Measurements from ENCODE around the gene BET1.

BET1 gene

DNA sequence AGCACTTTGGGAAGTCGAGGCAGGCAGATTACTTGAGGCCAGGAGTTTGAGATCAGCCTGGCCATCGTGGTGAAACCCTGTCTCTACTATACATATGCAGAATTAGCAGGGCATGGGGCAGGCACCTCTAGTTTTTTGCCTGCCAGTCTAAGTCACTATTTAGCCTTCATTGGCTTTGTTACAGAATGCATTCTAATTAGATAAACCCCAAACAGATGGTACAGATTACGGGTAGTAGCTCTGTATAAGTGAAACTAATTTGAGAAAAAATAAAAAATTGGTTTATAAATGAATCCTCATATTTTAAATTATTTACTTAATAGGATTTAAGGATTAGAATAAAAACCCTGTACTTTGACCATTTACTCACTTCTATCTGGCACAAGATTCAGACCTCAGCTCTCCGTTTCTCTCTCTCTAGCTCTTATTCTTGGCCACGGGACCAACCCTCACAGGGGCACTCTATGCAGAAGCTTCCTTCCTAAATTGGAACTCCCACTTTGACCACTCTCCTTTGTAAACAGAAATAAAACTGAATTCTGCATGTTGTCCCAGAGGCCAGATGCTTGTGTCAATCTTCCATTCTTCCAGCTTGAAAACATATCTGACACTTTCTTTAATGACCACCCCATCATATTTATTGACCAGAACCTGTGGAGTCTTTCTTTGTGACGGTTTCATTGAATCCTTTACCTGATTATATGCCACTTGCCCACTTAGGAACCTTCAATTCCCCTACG lies 26.8 kb downstream of the BET1 start:
- no peaks in the 10 kb centered on the region for H3K36me3 ChIP-seq
- no peaks in the 10 kb centered on the region for H3K4me1 ChIP-seq
- no peak overlapping the region for H3K9ac ChIP-seq
- no peak for TF ChIP-seq Cebpa-rat (IDR thresholded peaks at IDR 0.05)
- no peak overlapping the region for H3K27ac ChIP-seq
- no peak overlapping the region for H3K4me3 ChIP-seq
- no peaks in the 10 kb centered on the region for H3K9me3 ChIP-seq (replicated peaks in 1 of 11)
- no peak overlapping the region for H3K4me2 ChIP-seq
- H3K27me3 ChIP-seq, result no peaks in the 10 kb centered on the region
- H4K20me1 ChIP-seq, result no peaks in the 10 kb centered on the region

DNA sequence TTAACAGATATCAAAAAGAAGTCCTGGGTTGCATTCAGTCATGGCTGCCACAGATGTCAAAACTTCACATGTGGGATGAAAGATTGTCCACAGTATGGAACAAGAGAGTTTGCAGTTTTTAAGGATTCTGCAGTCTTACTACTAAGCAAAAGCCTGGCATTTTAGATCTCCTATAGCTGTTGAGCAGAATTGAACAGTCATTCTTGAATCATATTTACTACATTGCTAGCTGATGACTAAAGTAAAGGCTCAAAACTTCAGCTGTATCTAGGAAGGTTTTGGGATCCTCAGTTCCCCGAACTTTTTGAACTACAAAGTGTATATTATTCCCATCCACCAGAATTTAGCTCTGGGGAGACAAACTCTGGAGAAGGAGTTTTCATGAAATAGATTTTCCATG lies 31.0 kb downstream of the BET1 start:
- no peaks in the 10 kb centered on the region for H4K20me1 ChIP-seq
- no peak overlapping the region for H3K4me2 ChIP-seq

DNA sequence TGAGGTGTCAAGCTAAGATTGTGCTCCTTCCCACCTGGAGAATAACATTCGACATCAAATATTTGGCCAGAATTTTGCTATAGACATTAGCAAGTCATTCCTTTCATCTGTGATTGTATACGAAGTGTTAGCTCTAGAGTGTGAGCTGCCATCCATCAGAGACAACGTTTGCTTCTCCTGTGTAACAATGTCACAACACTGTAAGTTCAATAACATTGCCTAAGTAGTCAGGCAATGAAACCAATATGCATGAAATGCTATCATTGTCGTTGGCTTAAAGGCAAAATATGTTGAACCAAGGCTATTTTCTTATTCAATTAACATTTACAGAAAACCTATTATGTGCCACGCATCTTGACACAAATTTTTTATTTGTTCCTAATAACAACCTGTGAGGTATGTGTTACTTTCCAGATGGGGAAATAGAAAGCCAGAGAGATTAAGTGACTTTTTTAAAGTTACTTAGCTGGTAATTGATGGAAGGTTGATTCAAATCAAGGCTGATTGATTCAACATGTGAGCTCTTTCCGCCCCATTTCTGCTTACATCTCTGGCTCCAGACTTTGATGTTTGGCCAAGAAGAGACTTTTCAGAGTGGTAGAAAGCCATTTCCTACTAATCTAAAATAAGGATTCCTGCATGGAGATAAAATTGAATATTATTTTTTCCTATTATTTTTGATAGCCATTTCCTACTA lies 32.0 kb downstream of the BET1 start:
- no peaks in the 10 kb centered on the region for H3K9me3 ChIP-seq (replicated peaks in 1 of 11)
- H3K4me2 ChIP-seq, result no peak overlapping the region
- H3K4me3 ChIP-seq, result no peak overlapping the region
- H3K36me3 ChIP-seq, result no peaks in the 10 kb centered on the region
- H3K4me1 ChIP-seq, result no peaks in the 10 kb centered on the region
- H4K20me1 ChIP-seq, result no peaks in the 10 kb centered on the region
- no peak for TF ChIP-seq Cebpa-rat (IDR thresholded peaks at IDR 0.05)
- H3K9ac ChIP-seq, result no peak overlapping the region
- H3K27ac ChIP-seq, result no peak overlapping the region
- no peaks in the 10 kb centered on the region for H3K27me3 ChIP-seq

More for the DNA sequence above, 31.0 kb downstream of the BET1 start:
- TF ChIP-seq Cebpa-rat (IDR thresholded peaks at IDR 0.05), result no peak
- Histone ChIP-seq H3K4me1 (no peaks in the 10 kb centered on the region), H3K9me3 (replicated peaks in 1 of 11) (no peaks in the 10 kb centered on the region), H3K27me3 (no peaks in the 10 kb centered on the region), H3K4me3 (no peak overlapping the region), H3K9ac (no peak overlapping the region), H3K36me3 (no peaks in the 10 kb centered on the region), H3K27ac (no peak overlapping the region)

DNA sequence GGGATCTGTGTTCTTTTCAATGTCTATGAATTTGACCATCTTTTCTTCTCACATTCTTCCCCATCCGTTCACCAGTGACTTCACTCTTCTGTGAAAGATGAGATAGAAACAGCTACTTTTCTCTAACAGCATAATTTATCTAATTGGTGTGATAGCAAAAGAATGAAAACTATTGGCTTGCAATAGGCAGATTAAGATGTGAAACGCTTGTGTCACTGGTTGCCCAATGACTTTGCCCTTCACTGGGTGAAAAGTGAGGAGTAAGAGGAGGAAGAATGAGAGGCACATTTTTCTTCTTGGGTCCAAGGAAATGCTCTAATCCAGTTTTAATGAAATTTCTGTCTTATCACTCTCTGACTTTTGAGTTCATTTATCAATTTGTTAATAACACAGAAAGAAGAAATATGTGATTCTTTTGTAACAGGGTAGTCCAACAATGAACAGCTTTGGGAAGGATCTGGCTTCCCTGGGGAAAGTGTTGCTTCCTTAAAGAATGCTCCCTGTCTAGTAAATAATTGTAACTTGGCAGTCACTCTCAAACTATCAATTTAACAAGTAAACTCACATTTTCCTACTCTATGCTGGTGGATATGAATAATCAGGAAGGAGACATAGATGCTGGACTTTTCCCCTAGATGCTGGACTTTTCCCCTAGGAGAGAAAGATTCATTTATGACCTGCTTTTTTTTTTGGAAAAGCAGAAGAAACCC lies 35.1 kb downstream of the BET1 start:
- H3K4me2 ChIP-seq, result no peak overlapping the region
- no peak overlapping the region for H3K4me3 ChIP-seq
- no peaks in the 10 kb centered on the region for H3K36me3 ChIP-seq
- no peaks in the 10 kb centered on the region for H3K4me1 ChIP-seq
- no peak overlapping the region for H3K9ac ChIP-seq
- no peak for TF ChIP-seq Cebpa-rat (IDR thresholded peaks at IDR 0.05)
- H3K27me3 ChIP-seq, result no peaks in the 10 kb centered on the region
- no peaks in the 10 kb centered on the region for H3K9me3 ChIP-seq (replicated peaks in 1 of 11)
- no peaks in the 10 kb centered on the region for H4K20me1 ChIP-seq
- no peak overlapping the region for H3K27ac ChIP-seq

DNA sequence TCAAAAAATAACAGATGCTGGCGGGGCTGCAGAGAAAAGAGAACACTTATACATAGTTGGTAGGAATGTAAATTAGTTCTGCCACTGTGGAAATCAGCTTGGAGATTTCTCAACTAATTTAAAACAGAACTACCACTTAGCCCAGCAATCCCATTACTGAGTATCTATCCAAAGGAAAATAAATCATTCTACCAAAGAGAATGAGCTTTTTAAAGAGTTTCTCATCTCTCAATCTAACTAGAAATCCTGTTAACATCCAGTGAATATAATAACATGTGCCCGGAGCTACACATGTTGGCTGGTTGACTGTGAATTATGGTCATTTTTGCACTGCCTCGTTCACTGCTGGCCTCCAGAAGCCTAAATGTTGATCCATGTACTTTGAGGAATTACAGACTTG lies 39.3 kb downstream of the BET1 start:
- no peaks in the 10 kb centered on the region for H3K36me3 ChIP-seq
- no peak overlapping the region for H3K9ac ChIP-seq
- no peak for TF ChIP-seq Cebpa-rat (IDR thresholded peaks at IDR 0.05)
- no peaks in the 10 kb centered on the region for H3K4me1 ChIP-seq
- no peak overlapping the region for H3K27ac ChIP-seq
- no peak overlapping the region for H3K4me3 ChIP-seq
- no peak overlapping the region for H3K4me2 ChIP-seq
- no peaks in the 10 kb centered on the region for H3K27me3 ChIP-seq
- no peaks in the 10 kb centered on the region for H4K20me1 ChIP-seq
- no peaks in the 10 kb centered on the region for H3K9me3 ChIP-seq (replicated peaks in 1 of 11)

DNA sequence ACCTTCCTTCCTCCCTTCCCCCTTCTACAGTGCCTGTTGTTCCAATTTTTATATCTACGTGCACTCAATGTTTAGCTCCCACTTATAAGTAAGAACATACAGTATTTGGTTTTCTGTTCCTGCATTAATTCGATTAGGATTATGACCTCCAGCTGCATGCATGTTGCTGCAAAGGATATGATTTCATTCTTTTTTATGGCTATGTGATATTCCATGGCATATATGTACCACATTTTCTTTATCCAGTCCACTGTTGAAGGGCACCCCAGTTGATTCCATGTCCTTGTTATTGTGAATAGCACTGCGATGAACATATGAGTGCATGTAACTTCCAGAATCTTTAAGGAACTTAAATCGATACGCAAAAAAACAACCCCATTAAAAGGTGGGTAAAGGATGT lies 39.9 kb downstream of the BET1 start:
- Histone ChIP-seq H3K36me3 (no peaks in the 10 kb centered on the region), H3K4me3 (no peak overlapping the region), H4K20me1 (no peaks in the 10 kb centered on the region), H3K4me2 (no peak overlapping the region), H3K27ac (no peak overlapping the region), H3K9ac (no peak overlapping the region), H3K27me3 (no peaks in the 10 kb centered on the region), H3K9me3 (replicated peaks in 1 of 11) (no peaks in the 10 kb centered on the region), H3K4me1 (no peaks in the 10 kb centered on the region)
- TF ChIP-seq Cebpa-rat (IDR thresholded peaks at IDR 0.05), result no peak

DNA sequence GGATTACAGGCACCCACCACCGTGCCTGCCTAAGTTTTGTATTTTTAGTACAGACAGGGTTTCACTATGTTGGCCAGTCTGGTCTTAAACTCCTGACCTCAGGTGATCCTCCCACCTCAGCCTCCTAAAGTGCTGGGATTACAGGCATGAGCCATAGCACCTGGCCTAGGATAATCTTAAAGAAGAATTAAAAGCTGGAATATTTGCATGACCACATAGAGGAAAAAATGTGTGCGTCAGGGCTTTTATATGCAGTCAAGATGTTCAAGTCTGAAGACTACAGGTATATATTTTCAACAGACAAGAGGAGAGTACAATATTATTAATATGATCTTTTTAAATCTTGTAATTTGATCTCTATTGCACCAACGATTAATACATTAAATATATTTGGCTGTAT lies 43.2 kb downstream of the BET1 start:
- Histone ChIP-seq H3K27ac (no peak overlapping the region), H3K9ac (no peak overlapping the region), H3K4me3 (no peak overlapping the region), H3K4me2 (no peak overlapping the region), H3K9me3 (replicated peaks in 1 of 11) (no peaks in the 10 kb centered on the region), H3K4me1 (0 out of 20 replicates have a peak, but pooled peaks cover 0 to 5% (median 0%) of the 10 kb centered on the region in 10 experiments), H3K27me3 (no peaks in the 10 kb centered on the region), H3K36me3 (no peaks in the 10 kb centered on the region), H4K20me1 (no peaks in the 10 kb centered on the region)
- TF ChIP-seq Cebpa-rat (IDR thresholded peaks at IDR 0.05), result no peak

DNA sequence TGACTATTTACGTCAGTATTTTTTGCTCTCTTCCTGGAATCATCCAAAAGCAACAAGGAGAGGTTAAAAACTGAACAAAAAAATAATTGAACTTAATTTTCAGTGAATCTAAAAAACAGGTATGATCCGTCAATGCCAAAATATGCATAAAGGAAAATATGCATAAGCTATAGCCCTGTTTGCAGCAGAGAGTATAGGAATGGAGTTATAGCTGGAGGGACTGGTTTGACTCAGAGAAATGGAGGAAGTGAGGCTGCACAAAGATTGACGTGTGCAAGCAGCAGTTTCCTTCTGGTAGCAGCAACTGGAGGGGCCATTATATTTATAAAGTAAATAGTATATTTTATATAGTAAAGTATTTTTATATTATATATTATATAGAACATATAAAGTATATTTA lies 45.5 kb downstream of the BET1 start:
- H3K27ac ChIP-seq, result no peak overlapping the region
- no peak overlapping the region for H3K9ac ChIP-seq
- H3K4me3 ChIP-seq, result no peak overlapping the region
- H4K20me1 ChIP-seq, result no peaks in the 10 kb centered on the region
- no peaks in the 10 kb centered on the region for H3K9me3 ChIP-seq (replicated peaks in 1 of 11)
- H3K36me3 ChIP-seq, result no peaks in the 10 kb centered on the region
- no peaks in the 10 kb centered on the region for H3K27me3 ChIP-seq
- TF ChIP-seq Cebpa-rat (IDR thresholded peaks at IDR 0.05), result no peak
- no peak overlapping the region for H3K4me2 ChIP-seq
- 0 out of 20 replicates have a peak, but pooled peaks cover 0 to 9% (median 0%) of the 10 kb centered on the region in 10 experiments for H3K4me1 ChIP-seq

DNA sequence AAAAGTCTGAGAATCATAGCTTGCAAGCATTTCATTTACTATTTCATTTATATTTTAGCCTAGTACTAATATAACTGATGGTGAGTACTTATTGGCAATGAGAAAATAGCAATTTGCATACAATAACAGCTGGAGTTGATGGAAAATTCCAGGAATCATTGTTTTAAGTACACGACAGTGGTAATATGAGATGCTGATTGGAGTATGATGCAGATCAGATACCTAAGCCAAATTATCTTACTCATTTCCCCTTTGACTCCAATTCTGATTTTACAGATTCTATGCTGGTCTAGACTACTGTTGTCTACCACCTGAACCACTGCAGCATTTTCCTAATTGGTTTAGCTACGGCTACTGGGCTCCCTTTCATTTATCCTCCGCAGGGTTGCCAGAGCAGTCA lies 45.9 kb downstream of the BET1 start:
- Histone ChIP-seq H3K27me3 (no peaks in the 10 kb centered on the region), H3K4me2 (no peak overlapping the region), H3K36me3 (no peaks in the 10 kb centered on the region), H3K4me3 (no peak overlapping the region), H3K9me3 (replicated peaks in 1 of 11) (no peaks in the 10 kb centered on the region), H3K4me1 (0 out of 20 replicates have a peak, but pooled peaks cover 0 to 9% (median 0%) of the 10 kb centered on the region in 10 experiments), H3K27ac (no peak overlapping the region), H4K20me1 (no peaks in the 10 kb centered on the region), H3K9ac (no peak overlapping the region)
- no peak for TF ChIP-seq Cebpa-rat (IDR thresholded peaks at IDR 0.05)
